Measurements from ENCODE around the gene MERTK.

DNA sequence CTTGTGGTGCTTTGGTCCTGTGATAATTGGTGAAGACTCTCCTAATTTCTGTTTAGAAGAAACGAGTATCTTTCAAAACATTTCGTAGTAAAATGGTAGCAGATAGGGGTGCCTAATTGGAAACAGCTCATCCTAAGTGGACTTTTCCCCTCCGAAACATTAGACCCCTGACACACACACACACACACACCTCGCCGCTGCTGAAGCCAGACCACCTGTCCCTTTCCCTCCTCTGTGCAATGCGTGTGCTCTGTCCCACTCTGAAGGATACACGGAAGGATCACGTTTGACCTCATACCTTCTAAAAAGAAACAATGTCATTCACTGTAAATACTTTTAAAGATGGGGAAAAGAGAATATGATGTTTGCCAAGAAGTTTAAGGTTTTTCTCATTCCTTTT, 120.4 kb downstream of the MERTK start:
- TF ChIP-seq POLR2AphosphoS5 (IDR thresholded peaks at IDR 0.05; ENCODE audit: low read length) = no peak
- TF ChIP-seq, protein P1, sequence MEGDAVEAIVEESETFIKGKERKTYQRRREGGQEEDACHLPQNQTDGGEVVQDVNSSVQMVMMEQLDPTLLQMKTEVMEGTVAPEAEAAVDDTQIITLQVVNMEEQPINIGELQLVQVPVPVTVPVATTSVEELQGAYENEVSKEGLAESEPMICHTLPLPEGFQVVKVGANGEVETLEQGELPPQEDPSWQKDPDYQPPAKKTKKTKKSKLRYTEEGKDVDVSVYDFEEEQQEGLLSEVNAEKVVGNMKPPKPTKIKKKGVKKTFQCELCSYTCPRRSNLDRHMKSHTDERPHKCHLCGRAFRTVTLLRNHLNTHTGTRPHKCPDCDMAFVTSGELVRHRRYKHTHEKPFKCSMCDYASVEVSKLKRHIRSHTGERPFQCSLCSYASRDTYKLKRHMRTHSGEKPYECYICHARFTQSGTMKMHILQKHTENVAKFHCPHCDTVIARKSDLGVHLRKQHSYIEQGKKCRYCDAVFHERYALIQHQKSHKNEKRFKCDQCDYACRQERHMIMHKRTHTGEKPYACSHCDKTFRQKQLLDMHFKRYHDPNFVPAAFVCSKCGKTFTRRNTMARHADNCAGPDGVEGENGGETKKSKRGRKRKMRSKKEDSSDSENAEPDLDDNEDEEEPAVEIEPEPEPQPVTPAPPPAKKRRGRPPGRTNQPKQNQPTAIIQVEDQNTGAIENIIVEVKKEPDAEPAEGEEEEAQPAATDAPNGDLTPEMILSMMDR (IDR thresholded peaks at IDR 0.05 in 2 of 3, conservative IDR thresholded peaks at IDR 0.05 in 1 of 3; ENCODE audit: control insufficient read depth in 2 of 3, extremely low read depth in 1 of 3, insufficient read depth in 1 of 3, low read depth in 3 of 3, low read length in 3 of 3) = no peak
- TF ChIP-seq MYC (IDR thresholded peaks at IDR 0.05; ENCODE audit: insufficient read depth, insufficient read length, insufficient replicate concordance, low read length, severe bottlenecking) = no peak
- no peak for TF ChIP-seq POLR2A (IDR thresholded peaks at IDR 0.05; ENCODE audit: low read depth, low read length)
- no peak for TF ChIP-seq JUNB (IDR thresholded peaks at IDR 0.05)

Measured in GM12878 (cell line).